WTC11 (cell line): Measurements from ENCODE around the gene GLT1D1. TPM values are rescaled to one million over a fixed set of nuclear protein-coding genes. Genes with fewer than 3 reads are reported as not detected.

Experiments used
- ATAC-seq: fragments of 200-7000 bp; cut with Tn5 transposase; 2 replicates; pipeline ENCODE4 v1.10.0; 2021; ENCODE audit warnings: mild to moderate bottlenecking, moderate library complexity
- CTCF ChIA-PET: fragments of 300-600 bp; sonication (Branson Sonifier 250); formaldehyde crosslinking; loops from one replicate; lab custom pipeline; 2021; ENCODE audit warnings: antibody characterized with exemption; lab: Charles Lee
- POLR2A ChIA-PET: fragments of 350-600 bp; sonication (Branson Sonifier 250); formaldehyde crosslinking; loops from one replicate; lab custom pipeline; 2021; ENCODE audit warnings: antibody characterized with exemption; lab: Charles Lee
- DNase-seq: peaks from one replicate; pipeline ENCODE4 v3.0.0; 2021; ENCODE audit warnings: low spot score
- H3K27ac Mint-ChIP-seq: 2 replicates; pipeline ENCODE4 v1.8.0; 2021; ENCODE audit warnings: mixed read lengths
- H3K27me3 Mint-ChIP-seq: 2 replicates; pipeline ENCODE4 v1.8.0; 2021; ENCODE audit warnings: low read depth, mild to moderate bottlenecking, moderate library complexity, mixed read lengths
- H3K36me3 Mint-ChIP-seq: 2 replicates; pipeline ENCODE4 v1.8.0; 2021; ENCODE audit warnings: mixed read lengths
- H3K4me1 Mint-ChIP-seq: 2 replicates; pipeline ENCODE4 v1.8.0; 2022; ENCODE audit warnings: mixed read lengths
- H3K4me3 Mint-ChIP-seq: 2 replicates; pipeline ENCODE4 v1.8.0; 2021; ENCODE audit warnings: mild to moderate bottlenecking, moderate library complexity, mixed read lengths
- H3K9me3 Mint-ChIP-seq: 2 replicates; pipeline ENCODE4 v1.8.0; 2021; ENCODE audit warnings: mixed read lengths
- AFF4 ChIP-seq: sonication (generic); formaldehyde crosslinking; IDR thresholded peaks from 2 replicates; pipeline ENCODE4 v1.8.1; 2023; ENCODE audit warnings: mild to moderate bottlenecking, missing genetic modification reagents, borderline replicate concordance
- AR ChIP-seq: fragments of 250-450 bp; sonication (Bioruptor Pico); IDR thresholded peaks from 2 replicates; pipeline ENCODE4 v1.9.0; 2021; ENCODE audit warnings: mild to moderate bottlenecking
- ATF1 ChIP-seq: sonication (generic); formaldehyde crosslinking; IDR thresholded peaks from 2 replicates; pipeline ENCODE4 v1.8.1; 2023; ENCODE audit warnings: mild to moderate bottlenecking, moderate library complexity, missing genetic modification reagents
- ATF2 ChIP-seq: sonication (generic); formaldehyde crosslinking; IDR thresholded peaks from 2 replicates; pipeline ENCODE4 v1.8.1; 2022; ENCODE audit warnings: low read depth, missing genetic modification reagents, borderline replicate concordance
- CDX4 ChIP-seq: fragments of 250-450 bp; sonication (Bioruptor Pico); IDR thresholded peaks from 2 replicates; pipeline ENCODE4 v1.9.0; 2021; ENCODE audit warnings: moderate library complexity, mild to moderate bottlenecking, inconsistent platforms, borderline replicate concordance
- E2F1 ChIP-seq: sonication (generic); formaldehyde crosslinking; IDR thresholded peaks from 2 replicates; pipeline ENCODE4 v1.8.0; 2022; ENCODE audit warnings: mild to moderate bottlenecking, missing genetic modification reagents
- GRHL2 ChIP-seq: fragments of 250-450 bp; sonication (Bioruptor Pico); IDR thresholded peaks from 2 replicates; pipeline ENCODE4 v1.8.0; 2022; ENCODE audit warnings: mild to moderate bottlenecking, moderate library complexity; ENCODE audit not compliant: insufficient replicate concordance, severe bottlenecking
- GTF2I ChIP-seq: fragments of 250-450 bp; sonication (Bioruptor Pico); conservative IDR thresholded peaks from 2 replicates; pipeline ENCODE4 v1.4.0; 2021; ENCODE audit warnings: mild to moderate bottlenecking
- HMGXB4 ChIP-seq: sonication (generic); formaldehyde crosslinking; IDR thresholded peaks from 2 replicates; pipeline ENCODE4 v1.8.1; 2023; ENCODE audit warnings: mild to moderate bottlenecking, moderate library complexity, missing genetic modification reagents
- IRF1 ChIP-seq: sonication (generic); formaldehyde crosslinking; IDR thresholded peaks from 2 replicates; pipeline ENCODE4 v1.8.0; 2023; ENCODE audit warnings: missing genetic modification reagents
- MXD4 ChIP-seq: fragments of 250-450 bp; sonication (Bioruptor Pico); IDR thresholded peaks from 2 replicates; pipeline ENCODE4 v1.8.0; 2021; ENCODE audit warnings: mild to moderate bottlenecking, moderate library complexity, borderline replicate concordance
- MYBL2 ChIP-seq: sonication (generic); formaldehyde crosslinking; IDR thresholded peaks from 2 replicates; pipeline ENCODE4 v1.8.1; 2023; ENCODE audit warnings: mild to moderate bottlenecking, moderate library complexity, missing genetic modification reagents
- NFE2L1 ChIP-seq: sonication (generic); formaldehyde crosslinking; IDR thresholded peaks from 2 replicates; pipeline ENCODE4 v1.8.1; 2023; ENCODE audit warnings: missing genetic modification reagents
- NFYB ChIP-seq: sonication (generic); formaldehyde crosslinking; conservative IDR thresholded peaks from 2 replicates; pipeline ENCODE4 v1.8.0; 2022; ENCODE audit warnings: low read depth, missing genetic modification reagents
- SMAD4 ChIP-seq: sonication (generic); formaldehyde crosslinking; IDR thresholded peaks from 2 replicates; pipeline ENCODE4 v1.8.0; 2022; ENCODE audit warnings: mild to moderate bottlenecking, missing genetic modification reagents
- ZNF121 ChIP-seq: sonication (generic); formaldehyde crosslinking; IDR thresholded peaks from 2 replicates; pipeline ENCODE4 v1.8.0; 2023; ENCODE audit warnings: missing genetic modification reagents
- ZNF416 ChIP-seq: fragments of 250-450 bp; sonication (Bioruptor Pico); IDR thresholded peaks from 2 replicates; pipeline ENCODE4 v1.9.0; 2021; ENCODE audit warnings: mild to moderate bottlenecking, inconsistent platforms
- total RNA-seq: library from RNA; stranded (reverse); gene quantifications from 3 replicates; pipeline ENCODE4 v1.2.3, GENCODE V29; 2021

Gene GLT1D1
- total RNA-seq, 1 experiment from 2014 or later, result 1.5 TPM

GRCh38 chr12:128903236-128903635, 50.0 kb downstream of the GLT1D1 start:
- no peaks in the 10 kb centered on the region for H3K4me1 Mint-ChIP-seq
- no peak overlapping the region for H3K27ac Mint-ChIP-seq
- ATAC-seq (no peak), DNase-seq (no peak)
- TF ChIP-seq AFF4 (CRISPR knock-in tag) (no peak), HMGXB4 (CRISPR knock-in tag) (no peak), ATF2 (no peak), IRF1 (CRISPR knock-in tag) (no peak), NFE2L1 (CRISPR knock-in tag) (no peak), ZNF416 (no peak), ATF1 (CRISPR knock-in tag) (no peak), GTF2I (CRISPR knock-in tag) (no peak), AR (CRISPR knock-in tag) (no peak), NFYB (CRISPR knock-in tag) (no peak), CDX4 (CRISPR knock-in tag) (no peak), SMAD4 (CRISPR knock-in tag) (no peak), E2F1 (CRISPR knock-in tag) (no peak), MXD4 (CRISPR knock-in tag) (no peak), GRHL2 (CRISPR knock-in tag) (no peak), MYBL2 (CRISPR knock-in tag) (no peak), ZNF121 (no peak)
- TF ChIP-seq, all 79 proteins: peak for 0
- H3K4me3 Mint-ChIP-seq, result no peak overlapping the region
- H3K27me3 Mint-ChIP-seq, result peaks cover 22% of the 10 kb centered on the region
- H3K9me3 Mint-ChIP-seq, result peaks cover 47% of the 10 kb centered on the region
- peaks cover 54% of the 10 kb centered on the region for H3K36me3 Mint-ChIP-seq
- CTCF ChIA-PET, result no interaction called here
- POLR2A ChIA-PET, result no interaction called here
